HepG2 (cell line): Measurements from ENCODE around the gene OXLD1. TPM values are rescaled to one million over a fixed set of nuclear protein-coding genes. Genes with fewer than 3 reads are reported as not detected.

Experiments used
- BATF2 ChIP-seq: sonication (generic); formaldehyde crosslinking; IDR thresholded peaks from 2 replicates; pipeline ENCODE4 v1.8.0; 2022; ENCODE audit warnings: mild to moderate bottlenecking, missing genetic modification reagents, moderate library complexity
- HNRNPLL ChIP-seq: fragments of 200-400 bp; formaldehyde crosslinking; IDR thresholded peaks from 2 replicates; pipeline ENCODE4 v1.6.1; 2017; ENCODE audit warnings: mild to moderate bottlenecking, low read depth, low read length; ENCODE audit not compliant: poor library complexity, severe bottlenecking
- IKZF1 ChIP-seq: fragments of 450-650 bp; IDR thresholded peaks from 2 replicates; pipeline ENCODE4 v1.7.1; 2016
- MLLT10 ChIP-seq: sonication (generic); formaldehyde crosslinking; IDR thresholded peaks from 2 replicates; pipeline ENCODE4 v1.4.0; 2020; ENCODE audit warnings: missing genetic modification reagents
- NPAS2 ChIP-seq: sonication (generic); formaldehyde crosslinking; IDR thresholded peaks from 2 replicates; pipeline ENCODE4 v1.8.0; 2022; ENCODE audit warnings: mild to moderate bottlenecking, missing genetic modification reagents, borderline replicate concordance
- U2AF1 ChIP-seq: fragments of 200-400 bp; formaldehyde crosslinking; optimal IDR thresholded peaks from 2 replicates; pipeline ENCODE3; 2017; ENCODE audit warnings: mild to moderate bottlenecking, low read depth, low read length
- XRCC5 ChIP-seq: fragments of 200-400 bp; formaldehyde crosslinking; optimal IDR thresholded peaks from 2 replicates; pipeline ENCODE3; 2017; ENCODE audit warnings: mild to moderate bottlenecking, low read length
- ZNF350 ChIP-seq: sonication (generic); formaldehyde crosslinking; IDR thresholded peaks from 2 replicates; pipeline ENCODE4 v1.4.0; 2020; ENCODE audit warnings: mild to moderate bottlenecking, low read depth, missing genetic modification reagents, borderline replicate concordance
- ZNF430 ChIP-seq: sonication (generic); formaldehyde crosslinking; IDR thresholded peaks from 2 replicates; pipeline ENCODE4 v1.9.0; 2021; ENCODE audit warnings: mild to moderate bottlenecking, missing genetic modification reagents
- ZNF431 ChIP-seq: sonication (generic); formaldehyde crosslinking; IDR thresholded peaks from 2 replicates; pipeline ENCODE4 v1.9.0; 2022; ENCODE audit warnings: missing genetic modification reagents, low read depth, mild to moderate bottlenecking, borderline replicate concordance
- ZNF556 ChIP-seq: sonication (generic); formaldehyde crosslinking; IDR thresholded peaks from 2 replicates; pipeline ENCODE4 v1.4.0; 2020; ENCODE audit warnings: mild to moderate bottlenecking, missing genetic modification reagents, borderline replicate concordance
- ZNF670 ChIP-seq: sonication (generic); formaldehyde crosslinking; IDR thresholded peaks from 2 replicates; pipeline ENCODE4 v1.8.0; 2022; ENCODE audit warnings: mild to moderate bottlenecking, missing genetic modification reagents, borderline replicate concordance
- ZNF878 ChIP-seq: sonication (generic); formaldehyde crosslinking; IDR thresholded peaks from 2 replicates; pipeline ENCODE4 v1.8.1; 2023; ENCODE audit warnings: mild to moderate bottlenecking, missing genetic modification reagents, moderate library complexity
- polyA plus RNA-seq, 8 experiments: library from polyadenylated mRNA; depleted of rRNA in 3 of 8; stranded (reverse) in 7 of 8; unstranded in 1 of 8; fragments of >200 nt; fragmentation: Illumina TruSeq in 4 of 8; extraction: Trizol in 4 of 8; gene quantifications; 2 replicates each; pipeline versions ENCODE4 v1.2.1 to v1.2.3, GENCODE V29; 2011 to 2016; ENCODE audit warnings: low read depth in 4 of 8, missing spikeins in 1 of 8, mixed read lengths in 1 of 8; ENCODE audit not compliant: insufficient read depth in 1 of 8
- total RNA-seq, 5 experiments: library from RNA; depleted of rRNA; stranded (reverse); fragments of >200 nt; fragmentation: Illumina TruSeq; extraction: Trizol; gene quantifications; 2 replicates each; pipeline ENCODE4 v1.2.3, GENCODE V29; 2016; ENCODE audit warnings: low read depth in 1 of 5
- TF ChIP-seq, protein P1 (sequence below), 2 experiments: sonication (generic) in 1 of 2; formaldehyde crosslinking in 1 of 2; IDR thresholded peaks; 2 replicates each; pipeline versions ENCODE4 v1.6.1 to v1.9.0; 2014 to 2022; ENCODE audit warnings: antibody characterized with exemption in 1 of 2, borderline replicate concordance in 1 of 2, inconsistent platforms in 1 of 2, low read depth in 1 of 2, missing genetic modification reagents in 1 of 2
- TF ChIP-seq, protein P2 (sequence below): sonication (generic); formaldehyde crosslinking; IDR thresholded peaks from 2 replicates; pipeline ENCODE4 v1.4.0; 2020; ENCODE audit warnings: missing genetic modification reagents, mild to moderate bottlenecking, borderline replicate concordance
- TF ChIP-seq, protein P3 (sequence below): sonication (generic); formaldehyde crosslinking; IDR thresholded peaks from 2 replicates; pipeline ENCODE4 v1.4.0; 2020; ENCODE audit warnings: missing genetic modification reagents

Gene OXLD1
- total and polyA plus RNA-seq, 2 of the 13 experiments (the other 11 are each of a cell fraction or from before 2014, with no cell fraction given) = 27.1 to 37.5 TPM

DNA sequence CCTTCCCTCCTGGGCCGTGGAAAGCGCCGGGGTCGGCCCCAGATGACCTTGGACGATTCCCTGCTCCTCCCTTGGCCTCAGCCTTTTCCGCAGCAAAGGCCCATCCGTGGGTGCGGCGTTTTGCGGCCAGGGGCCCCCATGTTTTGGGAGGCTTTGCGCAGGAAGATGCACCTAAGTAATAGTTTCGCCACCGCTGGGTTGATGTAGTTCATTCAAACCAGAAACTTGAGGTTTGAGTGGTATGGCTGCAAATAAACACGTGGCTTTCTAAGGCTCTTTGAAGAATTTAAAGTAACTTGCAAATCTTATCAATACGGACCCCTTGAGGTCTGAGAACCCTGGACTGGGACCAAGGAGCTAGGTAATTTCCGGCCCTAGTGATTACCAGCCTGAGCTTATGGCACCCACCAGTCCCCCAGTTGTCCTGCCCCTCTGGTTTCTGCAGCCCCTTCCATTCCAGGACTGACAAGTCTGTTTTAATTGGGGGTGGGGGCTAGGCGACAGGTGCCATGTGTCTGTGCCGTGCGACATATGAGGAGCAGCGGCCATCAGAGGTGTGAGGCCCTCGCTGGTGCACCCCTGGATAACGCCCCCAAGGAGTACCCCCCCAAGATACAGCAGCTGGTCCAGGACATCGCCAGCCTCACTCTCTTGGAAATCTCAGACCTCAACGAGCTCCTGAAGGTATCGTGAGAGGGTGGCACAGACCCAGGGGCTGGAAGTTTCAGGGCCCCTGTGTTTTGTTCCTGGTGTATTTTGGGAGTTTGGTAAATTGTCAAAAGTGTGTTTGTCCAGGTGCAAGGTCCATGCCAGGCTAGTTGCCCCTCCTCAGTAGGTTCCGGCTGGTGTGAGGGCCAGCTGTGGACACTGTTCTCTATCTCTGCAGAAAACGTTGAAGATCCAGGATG lies 37.6 kb upstream of the OXLD1 start (continued):
- TF ChIP-seq ZNF556 (no peak), MLLT10 (CRISPR knock-in tag) (peak; percentile 84; the same call in 1 of the 2 replicates), ZNF350 (CRISPR knock-in tag) (no peak), NPAS2 (CRISPR knock-in tag) (no peak; the same call in 1 of the 2 replicates), ZNF670 (CRISPR knock-in tag) (no peak), BATF2 (peak; percentile 9; the same call in 1 of the 2 replicates), ZNF431 (CRISPR knock-in tag) (no peak), IKZF1 (no peak), HNRNPLL (no peak), ZNF878 (CRISPR knock-in tag) (no peak), U2AF1 (no peak), XRCC5 (peak; percentile 18), ZNF430 (CRISPR knock-in tag) (peak; percentile 80; the same call in 1 of the 2 replicates)
- TF ChIP-seq, protein P1, sequence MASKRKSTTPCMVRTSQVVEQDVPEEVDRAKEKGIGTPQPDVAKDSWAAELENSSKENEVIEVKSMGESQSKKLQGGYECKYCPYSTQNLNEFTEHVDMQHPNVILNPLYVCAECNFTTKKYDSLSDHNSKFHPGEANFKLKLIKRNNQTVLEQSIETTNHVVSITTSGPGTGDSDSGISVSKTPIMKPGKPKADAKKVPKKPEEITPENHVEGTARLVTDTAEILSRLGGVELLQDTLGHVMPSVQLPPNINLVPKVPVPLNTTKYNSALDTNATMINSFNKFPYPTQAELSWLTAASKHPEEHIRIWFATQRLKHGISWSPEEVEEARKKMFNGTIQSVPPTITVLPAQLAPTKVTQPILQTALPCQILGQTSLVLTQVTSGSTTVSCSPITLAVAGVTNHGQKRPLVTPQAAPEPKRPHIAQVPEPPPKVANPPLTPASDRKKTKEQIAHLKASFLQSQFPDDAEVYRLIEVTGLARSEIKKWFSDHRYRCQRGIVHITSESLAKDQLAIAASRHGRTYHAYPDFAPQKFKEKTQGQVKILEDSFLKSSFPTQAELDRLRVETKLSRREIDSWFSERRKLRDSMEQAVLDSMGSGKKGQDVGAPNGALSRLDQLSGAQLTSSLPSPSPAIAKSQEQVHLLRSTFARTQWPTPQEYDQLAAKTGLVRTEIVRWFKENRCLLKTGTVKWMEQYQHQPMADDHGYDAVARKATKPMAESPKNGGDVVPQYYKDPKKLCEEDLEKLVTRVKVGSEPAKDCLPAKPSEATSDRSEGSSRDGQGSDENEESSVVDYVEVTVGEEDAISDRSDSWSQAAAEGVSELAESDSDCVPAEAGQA (IDR thresholded peaks at IDR 0.05; ENCODE audit: low read depth) = no peak
- TF ChIP-seq, protein P1 (CRISPR knock-in tag; IDR thresholded peaks at IDR 0.05; ENCODE audit: borderline replicate concordance) = peak; percentile 13; the same call in 1 of the 2 replicates
- TF ChIP-seq, protein P2, sequence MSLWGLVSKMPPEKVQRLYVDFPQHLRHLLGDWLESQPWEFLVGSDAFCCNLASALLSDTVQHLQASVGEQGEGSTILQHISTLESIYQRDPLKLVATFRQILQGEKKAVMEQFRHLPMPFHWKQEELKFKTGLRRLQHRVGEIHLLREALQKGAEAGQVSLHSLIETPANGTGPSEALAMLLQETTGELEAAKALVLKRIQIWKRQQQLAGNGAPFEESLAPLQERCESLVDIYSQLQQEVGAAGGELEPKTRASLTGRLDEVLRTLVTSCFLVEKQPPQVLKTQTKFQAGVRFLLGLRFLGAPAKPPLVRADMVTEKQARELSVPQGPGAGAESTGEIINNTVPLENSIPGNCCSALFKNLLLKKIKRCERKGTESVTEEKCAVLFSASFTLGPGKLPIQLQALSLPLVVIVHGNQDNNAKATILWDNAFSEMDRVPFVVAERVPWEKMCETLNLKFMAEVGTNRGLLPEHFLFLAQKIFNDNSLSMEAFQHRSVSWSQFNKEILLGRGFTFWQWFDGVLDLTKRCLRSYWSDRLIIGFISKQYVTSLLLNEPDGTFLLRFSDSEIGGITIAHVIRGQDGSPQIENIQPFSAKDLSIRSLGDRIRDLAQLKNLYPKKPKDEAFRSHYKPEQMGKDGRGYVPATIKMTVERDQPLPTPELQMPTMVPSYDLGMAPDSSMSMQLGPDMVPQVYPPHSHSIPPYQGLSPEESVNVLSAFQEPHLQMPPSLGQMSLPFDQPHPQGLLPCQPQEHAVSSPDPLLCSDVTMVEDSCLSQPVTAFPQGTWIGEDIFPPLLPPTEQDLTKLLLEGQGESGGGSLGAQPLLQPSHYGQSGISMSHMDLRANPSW (CRISPR knock-in tag) = no peak
- TF ChIP-seq, protein P3, sequence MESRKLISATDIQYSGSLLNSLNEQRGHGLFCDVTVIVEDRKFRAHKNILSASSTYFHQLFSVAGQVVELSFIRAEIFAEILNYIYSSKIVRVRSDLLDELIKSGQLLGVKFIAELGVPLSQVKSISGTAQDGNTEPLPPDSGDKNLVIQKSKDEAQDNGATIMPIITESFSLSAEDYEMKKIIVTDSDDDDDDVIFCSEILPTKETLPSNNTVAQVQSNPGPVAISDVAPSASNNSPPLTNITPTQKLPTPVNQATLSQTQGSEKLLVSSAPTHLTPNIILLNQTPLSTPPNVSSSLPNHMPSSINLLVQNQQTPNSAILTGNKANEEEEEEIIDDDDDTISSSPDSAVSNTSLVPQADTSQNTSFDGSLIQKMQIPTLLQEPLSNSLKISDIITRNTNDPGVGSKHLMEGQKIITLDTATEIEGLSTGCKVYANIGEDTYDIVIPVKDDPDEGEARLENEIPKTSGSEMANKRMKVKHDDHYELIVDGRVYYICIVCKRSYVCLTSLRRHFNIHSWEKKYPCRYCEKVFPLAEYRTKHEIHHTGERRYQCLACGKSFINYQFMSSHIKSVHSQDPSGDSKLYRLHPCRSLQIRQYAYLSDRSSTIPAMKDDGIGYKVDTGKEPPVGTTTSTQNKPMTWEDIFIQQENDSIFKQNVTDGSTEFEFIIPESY = no peak
